ENCODE results near the gene TMC1. TPM values are rescaled to one million over a fixed set of nuclear protein-coding genes. Genes with fewer than 3 reads are reported as not detected.

Gene TMC1
- total and polyA plus RNA-seq, 2 donors from 2014 or later, result 0.25 to 1.2 TPM

DNA sequence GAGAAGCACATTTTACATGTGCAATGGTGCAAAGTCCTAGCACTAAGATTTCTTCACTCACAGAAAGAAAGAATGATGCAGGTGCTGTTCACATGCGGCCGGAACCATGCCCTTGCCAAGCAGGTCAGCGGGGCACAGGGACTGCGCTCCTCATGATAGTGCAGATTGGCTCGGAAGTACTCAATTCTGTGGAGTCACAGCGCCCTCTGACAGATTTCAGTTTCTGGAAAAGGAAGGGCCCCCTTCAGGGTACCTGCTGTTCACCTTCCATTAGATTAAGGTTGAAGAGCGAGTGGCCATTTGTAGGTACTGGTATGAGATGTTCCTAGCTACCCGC, 75.7 kb downstream of the TMC1 start:
- Histone ChIP-seq H3K9me3 (ENCODE audit: control insufficient read depth in 2 of 3, insufficient read depth in 1 of 3, low read length in 3 of 3) (no peaks in the 10 kb centered on the region), H3K27me3 (ENCODE audit: control insufficient read depth, insufficient read depth, low read length) (no peaks in the 10 kb centered on the region), H3K4me1 (ENCODE audit: control insufficient read depth in 2 of 3, insufficient read depth in 2 of 3, low read depth in 1 of 3, low read length in 3 of 3) (peaks cover 0 to 6% (median 0%) of the 10 kb centered on the region in 3 donors), H3K4me3 (ENCODE audit: low read length in 3 of 3) (no peak overlapping the region), H3K36me3 (ENCODE audit: control insufficient read depth in 2 of 3, insufficient read depth in 3 of 3, low read length in 3 of 3) (no peaks in the 10 kb centered on the region), H3K27ac (ENCODE audit: low read depth in 2 of 2, low read length in 2 of 2) (no peak overlapping the region), H3K9ac (ENCODE audit: low read length in 3 of 3) (no peak overlapping the region)
- no peak for FAIRE-seq
- TF ChIP-seq, protein P1, sequence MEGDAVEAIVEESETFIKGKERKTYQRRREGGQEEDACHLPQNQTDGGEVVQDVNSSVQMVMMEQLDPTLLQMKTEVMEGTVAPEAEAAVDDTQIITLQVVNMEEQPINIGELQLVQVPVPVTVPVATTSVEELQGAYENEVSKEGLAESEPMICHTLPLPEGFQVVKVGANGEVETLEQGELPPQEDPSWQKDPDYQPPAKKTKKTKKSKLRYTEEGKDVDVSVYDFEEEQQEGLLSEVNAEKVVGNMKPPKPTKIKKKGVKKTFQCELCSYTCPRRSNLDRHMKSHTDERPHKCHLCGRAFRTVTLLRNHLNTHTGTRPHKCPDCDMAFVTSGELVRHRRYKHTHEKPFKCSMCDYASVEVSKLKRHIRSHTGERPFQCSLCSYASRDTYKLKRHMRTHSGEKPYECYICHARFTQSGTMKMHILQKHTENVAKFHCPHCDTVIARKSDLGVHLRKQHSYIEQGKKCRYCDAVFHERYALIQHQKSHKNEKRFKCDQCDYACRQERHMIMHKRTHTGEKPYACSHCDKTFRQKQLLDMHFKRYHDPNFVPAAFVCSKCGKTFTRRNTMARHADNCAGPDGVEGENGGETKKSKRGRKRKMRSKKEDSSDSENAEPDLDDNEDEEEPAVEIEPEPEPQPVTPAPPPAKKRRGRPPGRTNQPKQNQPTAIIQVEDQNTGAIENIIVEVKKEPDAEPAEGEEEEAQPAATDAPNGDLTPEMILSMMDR (IDR thresholded peaks at IDR 0.05; ENCODE audit: borderline replicate concordance, extremely low read depth, insufficient read depth), result no peak
- intact Hi-C loops (cut with DNase I), result loop anchor here (10.0 kb wide), 1 partner anchor 242 kb away; no protein-coding TSS in a partner anchor
- no peak for DNase-seq

DNA sequence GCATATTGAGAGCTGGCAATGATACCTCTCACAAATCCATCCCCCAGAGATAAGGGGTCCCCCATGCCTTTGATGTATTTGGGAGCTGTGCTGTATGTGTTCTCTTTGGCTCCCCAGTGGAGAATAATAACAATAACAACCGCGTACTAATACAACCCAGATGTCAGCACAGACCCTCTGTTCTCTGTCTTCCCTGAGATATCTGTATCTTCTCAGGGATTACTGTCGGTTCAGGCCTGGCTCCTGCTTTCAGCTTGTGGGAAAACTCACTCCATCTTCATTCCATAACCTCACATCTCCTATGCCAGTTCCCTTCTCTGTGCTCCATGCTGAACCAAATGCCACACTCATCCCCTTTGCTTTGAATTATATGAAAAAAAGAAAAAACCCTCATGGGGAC, 76.2 kb downstream of the TMC1 start:
- intact Hi-C loops (cut with DNase I), result loop anchor here (10.0 kb wide), 1 partner anchor 243 kb away; no protein-coding TSS in a partner anchor
- Histone ChIP-seq H3K9me3 (ENCODE audit: control insufficient read depth in 2 of 3, insufficient read depth in 1 of 3, low read length in 3 of 3) (no peaks in the 10 kb centered on the region), H3K27me3 (ENCODE audit: control insufficient read depth, insufficient read depth, low read length) (no peaks in the 10 kb centered on the region), H3K27ac (ENCODE audit: low read depth in 2 of 2, low read length in 2 of 2) (no peak overlapping the region), H3K4me1 (ENCODE audit: control insufficient read depth in 2 of 3, insufficient read depth in 2 of 3, low read depth in 1 of 3, low read length in 3 of 3) (peaks cover 0 to 6% (median 0%) of the 10 kb centered on the region in 3 donors), H3K4me3 (ENCODE audit: low read length in 3 of 3) (no peak overlapping the region), H3K9ac (ENCODE audit: low read length in 3 of 3) (no peak overlapping the region), H3K36me3 (ENCODE audit: control insufficient read depth in 2 of 3, insufficient read depth in 3 of 3, low read length in 3 of 3) (no peaks in the 10 kb centered on the region)
- TF ChIP-seq, protein P1 (IDR thresholded peaks at IDR 0.05; ENCODE audit: borderline replicate concordance, extremely low read depth, insufficient read depth), result no peak
- DNase-seq (no peak), FAIRE-seq (no peak)

DNA sequence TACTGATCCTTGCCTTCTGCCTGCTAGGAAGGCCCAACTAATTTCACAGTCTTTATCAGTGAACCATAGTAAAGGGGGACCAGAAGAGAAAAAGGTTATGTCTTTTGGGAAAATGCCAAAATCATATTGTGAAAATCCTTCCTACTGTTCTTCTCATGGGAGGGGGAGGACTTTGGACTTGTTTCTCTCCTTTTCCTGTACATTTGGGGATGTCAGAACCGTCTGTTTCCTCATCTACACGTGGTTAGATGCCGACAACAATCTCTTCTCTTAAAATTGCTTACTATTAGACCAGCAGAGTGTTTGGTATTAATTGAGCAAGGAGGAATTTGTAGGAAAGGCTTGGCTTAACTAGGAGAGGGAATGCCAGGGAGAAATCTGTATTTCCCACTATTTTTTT, 77.2 kb downstream of the TMC1 start:
- no peaks in the 10 kb centered on the region for H3K27me3 ChIP-seq (ENCODE audit: control insufficient read depth, insufficient read depth, low read length)
- H3K27ac ChIP-seq (ENCODE audit: low read depth in 2 of 2, low read length in 2 of 2), result no peak overlapping the region
- DNase-seq (no peak), FAIRE-seq (no peak)
- TF ChIP-seq, protein P1 (IDR thresholded peaks at IDR 0.05; ENCODE audit: borderline replicate concordance, extremely low read depth, insufficient read depth), result no peak
- no peaks in the 10 kb centered on the region for H3K9me3 ChIP-seq (ENCODE audit: control insufficient read depth in 2 of 3, insufficient read depth in 1 of 3, low read length in 3 of 3)
- H3K36me3 ChIP-seq (ENCODE audit: control insufficient read depth in 2 of 3, insufficient read depth in 3 of 3, low read length in 3 of 3), result no peaks in the 10 kb centered on the region
- intact Hi-C loops (cut with DNase I), result loop anchor here (10.0 kb wide), 1 partner anchor 244 kb away; no protein-coding TSS in a partner anchor
- peaks cover 0 to 6% (median 0%) of the 10 kb centered on the region in 3 donors for H3K4me1 ChIP-seq (ENCODE audit: control insufficient read depth in 2 of 3, insufficient read depth in 2 of 3, low read depth in 1 of 3, low read length in 3 of 3)
- H3K9ac ChIP-seq (ENCODE audit: low read length in 3 of 3), result no peak overlapping the region
- no peak overlapping the region for H3K4me3 ChIP-seq (ENCODE audit: low read length in 3 of 3)
